HepG2 (cell line): ENCODE results near the gene MMP7. TPM values are rescaled to one million over a fixed set of nuclear protein-coding genes. Genes with fewer than 3 reads are reported as not detected.

Source experiments
- ATAC-seq: fragments of 200-7000 bp; cut with Tn5 transposase; 3 replicates; pipeline ENCODE4 v1.9.1; 2020; ENCODE audit warnings: mild to moderate bottlenecking, moderate library complexity
- BruUV-seq: library from RNA; stranded (reverse); fragments of 400-500 nt; replicated peaks from 2 replicates; lab custom pipeline; 2021; lab: Mats Ljungman, UMichigan
- CTCF ChIA-PET: fragments of 300-600 bp; formaldehyde crosslinking; extraction: SDS; loops from one replicate; lab custom pipeline; 2021; ENCODE audit warnings: low total read pairs, inconsistent platforms, low intra/inter-chr PET ratio; lab: Yijun Ruan, JAX
- POLR2A ChIA-PET: fragments of 350-600 bp; sonication (Branson Sonifier 250); formaldehyde crosslinking; loops from one replicate; lab custom pipeline; 2020; ENCODE audit warnings: antibody characterized with exemption, inconsistent platforms; lab: Yijun Ruan, JAX
- DNase-seq: peaks from one replicate; pipeline ENCODE4 v3.0.0-alpha.2; 2015; ENCODE audit warnings: low spot score
- FAIRE-seq: peaks from 3 replicates; lab custom pipeline; 2011; peaks lifted over from hg19 to GRCh38; lab: Jason Lieb, UNC
- H2AFZ ChIP-seq: one replicate; pipeline ENCODE4 v1.6.1; 2011; ENCODE audit warnings: low read length, inconsistent platforms
- H3K27ac ChIP-seq: fragments of 300-600 bp; 3 replicates; pipeline ENCODE4 v1.8.0; 2011; ENCODE audit warnings: mixed run types, mild to moderate bottlenecking, mixed read lengths, low read length, inconsistent platforms; ENCODE audit not compliant: insufficient read depth; ENCODE audit errors: extremely low read length
- H3K27me3 ChIP-seq, 2 experiments: fragments of 200-600 bp in 1 of 2; 2 replicates in 1 of 2; 3 replicates in 1 of 2; pipeline versions ENCODE4 v1.6.0 to v1.8.0; 2011; ENCODE audit warnings: low read length in 2 of 2, mild to moderate bottlenecking in 2 of 2, moderate library complexity in 2 of 2, inconsistent platforms in 1 of 2; ENCODE audit not compliant: insufficient read depth in 2 of 2, control insufficient read depth in 1 of 2
- H3K36me3 ChIP-seq, 2 experiments: fragments of 200-600 bp in 1 of 2; replicated peaks in 1 of 2; 2 replicates in 1 of 2; 3 replicates in 1 of 2; pipeline versions ENCODE4 v1.5.1 to v1.8.0; 2011; ENCODE audit warnings: low read length in 2 of 2, inconsistent platforms in 1 of 2; ENCODE audit not compliant: insufficient read depth in 2 of 2, control insufficient read depth in 1 of 2
- H3K4me1 ChIP-seq: 2 replicates; pipeline ENCODE4 v1.5.1; 2012; ENCODE audit warnings: low read length, inconsistent platforms; ENCODE audit not compliant: insufficient read depth
- H3K4me2 ChIP-seq: 2 replicates; pipeline ENCODE4 v1.6.0; 2011; ENCODE audit warnings: low read depth, low read length, inconsistent platforms
- H3K4me3 ChIP-seq, 3 experiments: fragments of 200-600 bp in 1 of 3; sonication (generic), shearing (Covaris generic) in 1 of 3; replicated peaks in 1 of 3; 2 replicates each; pipeline ENCODE4 v1.5.1; 2011 to 2016; ENCODE audit warnings: low read length in 3 of 3, inconsistent platforms in 2 of 3, low read depth in 2 of 3, mild to moderate bottlenecking in 2 of 3, control low read depth in 1 of 3, mixed read lengths in 1 of 3; ENCODE audit not compliant: insufficient read depth in 1 of 3
- H3K79me2 ChIP-seq: one replicate; pipeline ENCODE4 v1.6.1; 2011; ENCODE audit warnings: low read length, inconsistent platforms; ENCODE audit not compliant: insufficient read depth
- H3K9ac ChIP-seq: 2 replicates; pipeline ENCODE4 v1.6.0; 2011; ENCODE audit warnings: mild to moderate bottlenecking, low read depth, low read length, inconsistent platforms; ENCODE audit not compliant: insufficient read depth
- H3K9me3 ChIP-seq: 2 replicates; pipeline ENCODE4 v1.5.1; 2012; ENCODE audit warnings: mild to moderate bottlenecking, low read length
- H4K20me1 ChIP-seq: 2 replicates; pipeline ENCODE4 v1.6.0; 2011; ENCODE audit warnings: inconsistent platforms, mild to moderate bottlenecking, low read length, moderate library complexity; ENCODE audit not compliant: insufficient read depth
- BHLHE40 ChIP-seq: IDR thresholded peaks from 2 replicates; pipeline ENCODE4 v1.6.1; 2011; ENCODE audit warnings: low read length, improper control_type of control experiment
- CBFB ChIP-seq: sonication (generic); formaldehyde crosslinking; IDR thresholded peaks from 2 replicates; pipeline ENCODE4 v1.4.0; 2020; ENCODE audit warnings: missing genetic modification reagents
- HCFC1 ChIP-seq: fragments of 150-350 bp; IDR thresholded peaks from 2 replicates; pipeline ENCODE4 v1.6.1; 2014; ENCODE audit warnings: low read depth, low read length
- HES4 ChIP-seq: sonication (generic); formaldehyde crosslinking; IDR thresholded peaks from 2 replicates; pipeline ENCODE4 v1.9.0; 2021; ENCODE audit warnings: mild to moderate bottlenecking, missing genetic modification reagents, borderline replicate concordance
- KDM4B ChIP-seq: sonication (generic); formaldehyde crosslinking; IDR thresholded peaks from 2 replicates; pipeline ENCODE4 v1.4.0; 2020; ENCODE audit warnings: missing genetic modification reagents
- RBFOX2 ChIP-seq: fragments of 200-400 bp; formaldehyde crosslinking; IDR thresholded peaks from 2 replicates; pipeline ENCODE4 v1.6.1; 2017; ENCODE audit warnings: low read depth, mild to moderate bottlenecking, low read length
- SMAD1 ChIP-seq: sonication (generic); formaldehyde crosslinking; IDR thresholded peaks from 2 replicates; pipeline ENCODE4 v1.4.0; 2020; ENCODE audit warnings: missing genetic modification reagents, low read depth, mild to moderate bottlenecking, borderline replicate concordance
- ZBTB20 ChIP-seq: sonication (generic); formaldehyde crosslinking; IDR thresholded peaks from 2 replicates; pipeline ENCODE4 v1.8.1; 2023; ENCODE audit warnings: missing genetic modification reagents, low read depth, mild to moderate bottlenecking, borderline replicate concordance
- ZNF20 ChIP-seq: sonication (generic); formaldehyde crosslinking; IDR thresholded peaks from 2 replicates; pipeline ENCODE4 v1.4.0; 2020; ENCODE audit warnings: mild to moderate bottlenecking, moderate library complexity, missing genetic modification reagents
- ZNF660 ChIP-seq: sonication (generic); formaldehyde crosslinking; IDR thresholded peaks from 2 replicates; pipeline ENCODE4 v1.5.1; 2020; ENCODE audit warnings: mild to moderate bottlenecking, low read depth, missing genetic modification reagents, borderline replicate concordance
- in situ Hi-C: cut with HindIII; loops from 2 replicates; pipeline ENCODE4 v1.10.0; 2017; ENCODE audit warnings: low pct_unique_long_range_greater_than_20kb; ENCODE audit not compliant: extremely low pct_ligation_motif_present
- intact Hi-C: fragments of 100-400 bp; cut with micrococcal nuclease; formaldehyde crosslinking; loops from one replicate; pipeline ENCODE4 v1.10.0; 2022; ENCODE audit not compliant: unreplicated experiment
- polyA plus RNA-seq, 8 experiments: library from polyadenylated mRNA; depleted of rRNA in 3 of 8; stranded (reverse) in 7 of 8; unstranded in 1 of 8; fragments of >200 nt; fragmentation: Illumina TruSeq in 4 of 8; extraction: Trizol in 4 of 8; gene quantifications; 2 replicates each; pipeline versions ENCODE4 v1.2.1 to v1.2.3, GENCODE V29; 2011 to 2016; ENCODE audit warnings: low read depth in 4 of 8, missing spikeins in 1 of 8, mixed read lengths in 1 of 8; ENCODE audit not compliant: insufficient read depth in 1 of 8
- total RNA-seq, 5 experiments: library from RNA; depleted of rRNA; stranded (reverse); fragments of >200 nt; fragmentation: Illumina TruSeq; extraction: Trizol; gene quantifications; 2 replicates each; pipeline ENCODE4 v1.2.3, GENCODE V29; 2016; ENCODE audit warnings: low read depth in 1 of 5
- TF ChIP-seq, protein P1 (sequence below): sonication (generic); formaldehyde crosslinking; IDR thresholded peaks from 2 replicates; pipeline ENCODE4 v1.4.0; 2020; ENCODE audit warnings: low read depth, mild to moderate bottlenecking, missing genetic modification reagents
- TF ChIP-seq, protein P2 (sequence below): sonication (generic); formaldehyde crosslinking; IDR thresholded peaks from 2 replicates; pipeline ENCODE4 v1.4.0; 2020; ENCODE audit warnings: mild to moderate bottlenecking, missing genetic modification reagents
- TF ChIP-seq, protein P3 (sequence below): sonication (generic); formaldehyde crosslinking; IDR thresholded peaks from 2 replicates; pipeline ENCODE4 v1.4.0; 2020; ENCODE audit warnings: missing genetic modification reagents, borderline replicate concordance
- TF ChIP-seq, protein P4 (sequence below), 2 experiments: sonication (generic) in 1 of 2; formaldehyde crosslinking in 1 of 2; IDR thresholded peaks; 2 replicates each; pipeline versions ENCODE4 v1.4.0 to v1.6.1; 2016 to 2020; ENCODE audit warnings: borderline replicate concordance in 1 of 2, low read depth in 1 of 2, mild to moderate bottlenecking in 1 of 2, missing genetic modification reagents in 1 of 2

Gene MMP7
- total and polyA plus RNA-seq, 2 of the 13 experiments (the other 11 are each of a cell fraction or from before 2014, with no cell fraction given), result 0.17 TPM; not detected in 1

DNA sequence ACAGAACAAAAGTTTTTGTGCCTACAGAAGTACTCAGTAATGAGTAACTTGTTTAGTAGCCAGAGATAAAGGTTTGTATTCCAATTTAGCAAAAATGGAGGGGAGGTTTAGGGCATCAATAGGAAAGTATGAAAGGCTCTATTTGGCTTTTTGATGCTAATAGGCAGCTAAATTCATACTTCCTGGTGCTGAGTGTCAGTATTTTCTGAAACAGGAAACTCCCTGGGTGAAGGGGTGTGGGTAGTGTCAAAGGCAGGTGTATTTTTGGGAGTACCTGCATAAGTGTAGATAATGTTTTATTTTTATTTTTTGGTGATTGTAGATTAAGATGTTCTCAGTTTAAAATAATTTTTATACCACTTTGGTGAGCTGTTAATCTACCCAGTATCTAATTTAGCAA lies 29.3 kb upstream of the MMP7 start:
- intact Hi-C loops, result no loop called here
- CTCF ChIA-PET, result no interaction called here
- H3K27me3 ChIP-seq, result no peaks in the 10 kb centered on the region
- no peak overlapping the region for H3K4me2 ChIP-seq
- no peak overlapping the region for H3K4me3 ChIP-seq
- in situ Hi-C loops, result no loop called here
- no peak overlapping the region for H3K9ac ChIP-seq
- H3K79me2 ChIP-seq, result no peaks in the 10 kb centered on the region
- H3K27ac ChIP-seq, result no peak overlapping the region
- no peaks in the 10 kb centered on the region for H3K36me3 ChIP-seq
- DNase-seq (no peak), FAIRE-seq (no peak), ATAC-seq (no peak)
- H2AFZ ChIP-seq, result no peak overlapping the region
- BruUV-seq, result no TSS peak
- no peaks in the 10 kb centered on the region for H3K9me3 ChIP-seq
- POLR2A ChIA-PET, result no interaction called here
- H4K20me1 ChIP-seq, result no peaks in the 10 kb centered on the region
- H3K4me1 ChIP-seq, result no peaks in the 10 kb centered on the region
- TF ChIP-seq, protein P1, sequence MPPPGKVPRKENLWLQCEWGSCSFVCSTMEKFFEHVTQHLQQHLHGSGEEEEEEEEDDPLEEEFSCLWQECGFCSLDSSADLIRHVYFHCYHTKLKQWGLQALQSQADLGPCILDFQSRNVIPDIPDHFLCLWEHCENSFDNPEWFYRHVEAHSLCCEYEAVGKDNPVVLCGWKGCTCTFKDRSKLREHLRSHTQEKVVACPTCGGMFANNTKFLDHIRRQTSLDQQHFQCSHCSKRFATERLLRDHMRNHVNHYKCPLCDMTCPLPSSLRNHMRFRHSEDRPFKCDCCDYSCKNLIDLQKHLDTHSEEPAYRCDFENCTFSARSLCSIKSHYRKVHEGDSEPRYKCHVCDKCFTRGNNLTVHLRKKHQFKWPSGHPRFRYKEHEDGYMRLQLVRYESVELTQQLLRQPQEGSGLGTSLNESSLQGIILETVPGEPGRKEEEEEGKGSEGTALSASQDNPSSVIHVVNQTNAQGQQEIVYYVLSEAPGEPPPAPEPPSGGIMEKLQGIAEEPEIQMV, result no peak
- TF ChIP-seq, protein P2, sequence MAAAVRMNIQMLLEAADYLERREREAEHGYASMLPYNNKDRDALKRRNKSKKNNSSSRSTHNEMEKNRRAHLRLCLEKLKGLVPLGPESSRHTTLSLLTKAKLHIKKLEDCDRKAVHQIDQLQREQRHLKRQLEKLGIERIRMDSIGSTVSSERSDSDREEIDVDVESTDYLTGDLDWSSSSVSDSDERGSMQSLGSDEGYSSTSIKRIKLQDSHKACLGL, result no peak
- TF ChIP-seq HCFC1 (no peak), SMAD1 (CRISPR knock-in tag) (no peak), ZNF20 (CRISPR knock-in tag) (no peak), BHLHE40 (no peak), HES4 (no peak), KDM4B (CRISPR knock-in tag) (no peak), RBFOX2 (no peak), ZNF660 (no peak), ZBTB20 (CRISPR knock-in tag) (no peak), CBFB (CRISPR knock-in tag) (no peak)
- TF ChIP-seq, protein P3, sequence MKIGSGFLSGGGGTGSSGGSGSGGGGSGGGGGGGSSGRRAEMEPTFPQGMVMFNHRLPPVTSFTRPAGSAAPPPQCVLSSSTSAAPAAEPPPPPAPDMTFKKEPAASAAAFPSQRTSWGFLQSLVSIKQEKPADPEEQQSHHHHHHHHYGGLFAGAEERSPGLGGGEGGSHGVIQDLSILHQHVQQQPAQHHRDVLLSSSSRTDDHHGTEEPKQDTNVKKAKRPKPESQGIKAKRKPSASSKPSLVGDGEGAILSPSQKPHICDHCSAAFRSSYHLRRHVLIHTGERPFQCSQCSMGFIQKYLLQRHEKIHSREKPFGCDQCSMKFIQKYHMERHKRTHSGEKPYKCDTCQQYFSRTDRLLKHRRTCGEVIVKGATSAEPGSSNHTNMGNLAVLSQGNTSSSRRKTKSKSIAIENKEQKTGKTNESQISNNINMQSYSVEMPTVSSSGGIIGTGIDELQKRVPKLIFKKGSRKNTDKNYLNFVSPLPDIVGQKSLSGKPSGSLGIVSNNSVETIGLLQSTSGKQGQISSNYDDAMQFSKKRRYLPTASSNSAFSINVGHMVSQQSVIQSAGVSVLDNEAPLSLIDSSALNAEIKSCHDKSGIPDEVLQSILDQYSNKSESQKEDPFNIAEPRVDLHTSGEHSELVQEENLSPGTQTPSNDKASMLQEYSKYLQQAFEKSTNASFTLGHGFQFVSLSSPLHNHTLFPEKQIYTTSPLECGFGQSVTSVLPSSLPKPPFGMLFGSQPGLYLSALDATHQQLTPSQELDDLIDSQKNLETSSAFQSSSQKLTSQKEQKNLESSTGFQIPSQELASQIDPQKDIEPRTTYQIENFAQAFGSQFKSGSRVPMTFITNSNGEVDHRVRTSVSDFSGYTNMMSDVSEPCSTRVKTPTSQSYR (CRISPR knock-in tag), result no peak
- TF ChIP-seq, protein P4, sequence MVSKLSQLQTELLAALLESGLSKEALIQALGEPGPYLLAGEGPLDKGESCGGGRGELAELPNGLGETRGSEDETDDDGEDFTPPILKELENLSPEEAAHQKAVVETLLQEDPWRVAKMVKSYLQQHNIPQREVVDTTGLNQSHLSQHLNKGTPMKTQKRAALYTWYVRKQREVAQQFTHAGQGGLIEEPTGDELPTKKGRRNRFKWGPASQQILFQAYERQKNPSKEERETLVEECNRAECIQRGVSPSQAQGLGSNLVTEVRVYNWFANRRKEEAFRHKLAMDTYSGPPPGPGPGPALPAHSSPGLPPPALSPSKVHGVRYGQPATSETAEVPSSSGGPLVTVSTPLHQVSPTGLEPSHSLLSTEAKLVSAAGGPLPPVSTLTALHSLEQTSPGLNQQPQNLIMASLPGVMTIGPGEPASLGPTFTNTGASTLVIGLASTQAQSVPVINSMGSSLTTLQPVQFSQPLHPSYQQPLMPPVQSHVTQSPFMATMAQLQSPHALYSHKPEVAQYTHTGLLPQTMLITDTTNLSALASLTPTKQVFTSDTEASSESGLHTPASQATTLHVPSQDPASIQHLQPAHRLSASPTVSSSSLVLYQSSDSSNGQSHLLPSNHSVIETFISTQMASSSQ (IDR thresholded peaks at IDR 0.05; ENCODE audit: low read depth), result no peak
- TF ChIP-seq, protein P4 (CRISPR knock-in tag; IDR thresholded peaks at IDR 0.05; ENCODE audit: borderline replicate concordance), result no peak
